ENCODE results near the gene DOCK2.

DNA sequence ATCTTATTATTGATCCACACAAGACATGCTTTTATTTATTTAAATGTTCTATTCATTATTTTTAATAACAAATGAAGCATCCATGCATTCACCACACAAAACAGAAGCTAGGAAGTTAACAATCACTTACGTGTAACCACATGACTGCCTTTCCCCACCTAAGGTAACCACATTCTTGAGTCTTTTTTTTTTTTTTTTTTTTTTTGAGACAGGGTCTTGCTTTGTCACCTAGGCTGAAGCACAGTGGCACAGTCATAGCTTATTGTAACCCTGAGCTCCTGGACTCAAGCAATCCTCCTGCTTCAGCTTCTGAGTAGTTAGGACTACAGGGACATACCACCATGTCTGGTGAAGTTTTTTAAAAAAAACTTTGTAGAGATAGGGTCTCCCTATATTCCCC is 133.0 kb downstream of the DOCK2 start:
- no peak for TF ChIP-seq EZH2 (IDR thresholded peaks at IDR 0.05; ENCODE audit: low read length)
- TF ChIP-seq, protein P1, sequence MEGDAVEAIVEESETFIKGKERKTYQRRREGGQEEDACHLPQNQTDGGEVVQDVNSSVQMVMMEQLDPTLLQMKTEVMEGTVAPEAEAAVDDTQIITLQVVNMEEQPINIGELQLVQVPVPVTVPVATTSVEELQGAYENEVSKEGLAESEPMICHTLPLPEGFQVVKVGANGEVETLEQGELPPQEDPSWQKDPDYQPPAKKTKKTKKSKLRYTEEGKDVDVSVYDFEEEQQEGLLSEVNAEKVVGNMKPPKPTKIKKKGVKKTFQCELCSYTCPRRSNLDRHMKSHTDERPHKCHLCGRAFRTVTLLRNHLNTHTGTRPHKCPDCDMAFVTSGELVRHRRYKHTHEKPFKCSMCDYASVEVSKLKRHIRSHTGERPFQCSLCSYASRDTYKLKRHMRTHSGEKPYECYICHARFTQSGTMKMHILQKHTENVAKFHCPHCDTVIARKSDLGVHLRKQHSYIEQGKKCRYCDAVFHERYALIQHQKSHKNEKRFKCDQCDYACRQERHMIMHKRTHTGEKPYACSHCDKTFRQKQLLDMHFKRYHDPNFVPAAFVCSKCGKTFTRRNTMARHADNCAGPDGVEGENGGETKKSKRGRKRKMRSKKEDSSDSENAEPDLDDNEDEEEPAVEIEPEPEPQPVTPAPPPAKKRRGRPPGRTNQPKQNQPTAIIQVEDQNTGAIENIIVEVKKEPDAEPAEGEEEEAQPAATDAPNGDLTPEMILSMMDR (optimal IDR thresholded peaks at IDR 0.05 in 1 of 3, IDR thresholded peaks at IDR 0.05 in 1 of 3, conservative IDR thresholded peaks at IDR 0.05 in 1 of 3; ENCODE audit: extremely low read depth in 1 of 3, insufficient read depth in 2 of 3, low read length in 3 of 3): no peak

Measured in keratinocyte (primary cell).